D721Med (cell line): ENCODE results near the gene TTC1.
"Not testable (repeated sequence)": the region's sequence is repeated elsewhere in the genome, so short reads cannot be mapped to it uniquely, and the experiment has no call there.

ENCODE experiments used
- DNase-seq: peaks from one replicate; pipeline ENCODE4 v3.0.0; 2011; ENCODE audit warnings: low spot score; ENCODE audit not compliant: insufficient read length
- FAIRE-seq: peaks from 2 replicates; lab custom pipeline; 2011; peaks lifted over from hg19 to GRCh38; lab: Jason Lieb, UNC
- CTCF ChIP-seq: IDR thresholded peaks from 2 replicates; pipeline ENCODE4 v1.5.1; 2012; ENCODE audit warnings: mild to moderate bottlenecking, control low read depth; ENCODE audit not compliant: insufficient read depth; ENCODE audit errors: missing control alignments

Gene TTC1

DNA sequence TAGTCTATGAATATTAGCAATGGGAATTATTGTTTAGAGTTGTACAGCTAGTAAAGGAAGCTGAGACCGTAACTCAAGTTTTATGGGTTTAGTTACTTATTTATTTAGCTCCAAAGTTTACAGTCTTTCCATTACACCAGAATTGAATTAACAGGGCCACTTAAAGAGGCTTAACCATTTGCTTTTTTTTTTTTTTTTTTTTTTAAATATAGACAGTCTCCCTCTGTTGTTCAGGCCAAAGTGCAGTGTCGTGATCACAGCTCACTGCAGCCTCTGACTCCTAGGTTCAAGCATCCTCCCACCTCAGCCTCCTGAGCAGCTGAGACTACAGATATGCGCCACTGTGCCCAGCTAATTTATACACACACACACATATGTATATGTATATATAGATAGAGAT lies 1.4 kb upstream of the TTC1 start:
- FAIRE-seq = no peak

DNA sequence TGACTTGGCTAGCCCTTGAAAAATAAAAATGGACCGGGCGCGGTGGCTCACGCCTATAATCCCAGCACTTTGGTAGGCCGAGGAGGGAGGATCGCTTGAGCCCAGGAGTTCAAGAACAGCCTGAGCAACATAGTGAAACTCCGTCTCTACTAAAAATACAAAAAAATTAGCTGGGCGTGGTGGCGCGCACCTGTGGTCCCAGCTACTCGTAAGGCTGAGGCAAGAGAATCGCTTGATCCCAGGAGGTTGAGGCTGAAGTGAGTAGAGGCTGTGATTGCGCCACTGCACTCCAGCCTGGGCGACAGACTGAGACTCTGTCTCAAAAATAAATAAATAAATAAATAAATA lies 436 bp upstream of the TTC1 start:
- DNase-seq, FAIRE-seq: not testable (repeated sequence)

More for the DNA sequence above, 1.4 kb upstream of the TTC1 start:
- no peak for TF ChIP-seq CTCF
- no peak for DNase-seq

DNA sequence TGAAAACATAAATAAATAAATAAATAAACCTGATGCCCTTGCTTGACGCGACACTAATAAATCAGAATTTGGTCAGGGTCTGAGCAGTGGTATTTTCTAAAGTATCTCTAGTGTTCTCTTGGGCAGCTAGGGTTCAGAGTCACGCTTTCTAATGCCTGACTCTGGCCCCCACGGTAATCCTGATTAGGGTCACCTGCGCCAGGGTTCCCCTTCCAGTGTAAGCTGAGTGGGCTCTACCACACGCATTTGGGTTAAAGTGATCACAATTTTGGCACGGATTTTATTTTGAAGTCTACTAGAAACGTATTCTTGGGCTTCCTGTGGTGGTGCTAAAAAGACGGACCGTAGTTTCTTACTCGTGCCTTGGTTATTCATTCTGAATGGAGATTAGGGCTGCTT lies 651 bp downstream of the TTC1 start:
- DNase-seq = no peak
- TF ChIP-seq CTCF = no peak
- FAIRE-seq = no peak

DNA sequence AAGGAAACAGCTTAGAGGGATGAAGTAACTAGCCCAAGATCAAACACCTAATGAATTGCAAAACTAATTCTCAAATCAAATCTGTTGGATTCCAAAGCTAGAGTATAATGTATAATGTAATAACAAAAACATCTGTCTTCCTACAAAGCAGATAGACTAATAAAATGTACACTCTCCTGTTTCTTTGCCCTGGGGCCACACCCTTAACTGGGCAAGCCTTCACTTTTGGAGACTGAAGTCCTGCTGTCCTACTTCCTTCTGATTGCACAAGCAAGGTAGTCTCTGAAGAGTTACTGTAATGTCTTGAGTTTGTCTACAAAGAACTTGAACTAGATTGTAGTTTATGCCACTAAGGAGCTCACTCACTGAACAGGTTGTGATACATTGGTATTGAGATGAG lies 2.5 kb downstream of the TTC1 start:
- no peak for TF ChIP-seq CTCF
- DNase-seq (no peak), FAIRE-seq (no peak)

- not testable (repeated sequence) for DNase-seq, FAIRE-seq
Observed at GRCh38 chr5:160014197-160014596, 5.3 kb downstream of the TTC1 start.

DNA sequence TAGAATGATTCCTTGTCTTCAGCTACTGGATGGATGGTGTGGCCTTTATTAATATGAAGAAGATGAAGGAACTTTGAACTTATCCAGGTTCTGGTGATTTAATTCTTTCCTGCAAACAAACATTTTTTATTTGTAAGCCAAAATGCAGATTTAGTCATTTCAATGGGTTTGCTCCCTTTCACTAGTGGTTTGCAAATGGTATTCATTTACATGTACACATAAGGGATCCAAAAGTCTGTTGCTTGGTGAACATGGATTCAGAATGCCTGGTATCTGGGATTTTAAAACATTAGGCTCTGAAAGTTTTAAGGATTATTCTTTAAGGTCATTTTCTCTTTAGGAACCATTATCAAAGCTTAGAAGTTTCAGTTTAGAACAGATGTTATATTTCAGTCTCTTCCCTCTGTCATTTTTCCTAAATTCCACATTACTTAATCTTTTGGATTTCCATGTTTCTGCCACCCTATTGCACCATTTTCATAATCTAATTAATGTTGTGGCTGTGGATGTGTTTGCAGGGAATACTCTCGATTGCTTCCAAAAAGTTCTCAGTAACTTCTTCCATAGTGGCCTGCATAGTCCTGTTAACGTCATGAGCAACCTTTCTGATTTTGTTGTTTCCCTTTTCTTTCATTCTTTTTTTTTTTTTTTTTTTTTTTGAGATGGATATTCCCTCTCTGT lies 10.1 kb downstream of the TTC1 start:
- DNase-seq (no peak), FAIRE-seq (no peak)
- TF ChIP-seq CTCF = no peak

DNA sequence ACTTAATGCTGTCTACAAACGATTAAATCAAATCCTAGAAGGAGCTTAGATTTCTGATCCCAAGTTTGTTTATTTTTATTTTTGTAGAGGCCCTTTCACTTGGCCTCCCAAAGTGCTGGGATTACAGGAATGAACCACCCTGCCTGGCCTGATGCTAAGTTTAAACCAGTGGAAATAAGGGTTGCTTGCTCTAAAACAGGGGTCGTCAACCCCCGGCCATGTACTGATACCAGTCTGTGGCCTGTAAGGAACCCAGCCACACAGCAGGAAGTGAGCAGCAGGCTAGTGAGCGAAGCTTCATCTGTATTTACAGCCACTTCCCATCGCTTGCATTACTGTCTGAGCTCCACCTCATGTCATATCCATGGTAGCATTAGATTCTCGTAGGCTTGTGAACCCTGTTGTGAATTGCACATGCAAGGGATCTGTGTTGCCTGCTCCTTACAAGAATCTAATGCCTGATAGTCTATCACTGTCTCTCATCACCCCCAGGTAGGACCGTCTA lies 11.4 kb downstream of the TTC1 start:
- DNase-seq (no peak), FAIRE-seq (no peak)
- no peak for TF ChIP-seq CTCF

- no peak for FAIRE-seq
- DNase-seq = no peak
- no peak for TF ChIP-seq CTCF
Observed at GRCh38 chr5:160020964-160021363, 12.0 kb downstream of the TTC1 start.
